ENCODE measurements around the gene ABCC1.

- TF ChIP-seq CTCF (IDR thresholded peaks at IDR 0.05; ENCODE audit: low read length): no peak
- TF ChIP-seq EZH2 (IDR thresholded peaks at IDR 0.05; ENCODE audit: borderline replicate concordance, low read length): no peak
Observed at GRCh38 chr16:16182918-16183317, 233.5 kb downstream of the ABCC1 start.
